ENCODE results near the gene ALK. TPM values are rescaled to one million over a fixed set of nuclear protein-coding genes. Genes with fewer than 3 reads are reported as not detected.

The ALK gene
- total RNA-seq, 4 donors from 2014 or later = 0.32 to 0.42 TPM; not detected in 2

- 70% methylated on average over 5 of the region's 5 CpGs for WGBS
- TF ChIP-seq POLR2A (IDR thresholded peaks at IDR 0.05) (no peak), CTCF (IDR thresholded peaks at IDR 0.05) (no peak), POLR2AphosphoS5 (IDR thresholded peaks at IDR 0.05) (no peak), EP300 (IDR thresholded peaks at IDR 0.05) (no peak)
These were observed 203.2 kb downstream of the ALK start for GRCh38 chr2:29718076-29718686.

GRCh38 chr2:29715655-29716054, 205.7 kb downstream of the ALK start:
- DNase-seq (ENCODE audit: low spot score in 2 of 2) = no peak
- H3K4me1 ChIP-seq = no peaks in the 10 kb centered on the region
- H3K36me3 ChIP-seq = no peaks in the 10 kb centered on the region
- WGBS = 53% methylated on average over 3 of the region's 3 CpGs
- H3K27ac ChIP-seq = no peak overlapping the region
- TF ChIP-seq POLR2AphosphoS5 (IDR thresholded peaks at IDR 0.05) (no peak), CTCF (IDR thresholded peaks at IDR 0.05) (no peak), POLR2A (IDR thresholded peaks at IDR 0.05) (no peak), EP300 (IDR thresholded peaks at IDR 0.05) (no peak)
- H3K9me3 ChIP-seq = no peaks in the 10 kb centered on the region
- H3K27me3 ChIP-seq = peaks cover 3% of the 10 kb centered on the region
- H3K4me3 ChIP-seq = no peak overlapping the region

More at GRCh38 chr2:29718076-29718686, 203.2 kb downstream of the ALK start:
- Histone ChIP-seq H3K27ac (no peak overlapping the region), H3K9me3 (no peaks in the 10 kb centered on the region), H3K4me1 (no peaks in the 10 kb centered on the region), H3K4me3 (no peak overlapping the region), H3K36me3 (no peaks in the 10 kb centered on the region), H3K27me3 (no peaks in the 10 kb centered on the region)
- DNase-seq (ENCODE audit: low spot score in 2 of 2) = no peak

- H3K4me3 ChIP-seq = no peak overlapping the region
These were observed 207.1 kb downstream of the ALK start for GRCh38 chr2:29714333-29714732.

GRCh38 chr2:29706171-29706720, 215.1 kb downstream of the ALK start:
- H3K4me3 ChIP-seq = no peak overlapping the region
- no peak for TF ChIP-seq EP300 (IDR thresholded peaks at IDR 0.05)
- no peak for TF ChIP-seq CTCF (IDR thresholded peaks at IDR 0.05)
- no peak for TF ChIP-seq POLR2A (IDR thresholded peaks at IDR 0.05)
- TF ChIP-seq POLR2AphosphoS5 (IDR thresholded peaks at IDR 0.05) = no peak

More at GRCh38 chr2:29714333-29714732, 207.1 kb downstream of the ALK start:
- Histone ChIP-seq H3K4me1 (no peaks in the 10 kb centered on the region), H3K36me3 (no peaks in the 10 kb centered on the region), H3K27ac (no peak overlapping the region), H3K27me3 (peaks cover 3% of the 10 kb centered on the region), H3K9me3 (no peaks in the 10 kb centered on the region)
- 69% methylated on average over 4 of the region's 4 CpGs for WGBS
- TF ChIP-seq CTCF (IDR thresholded peaks at IDR 0.05) (no peak), POLR2A (IDR thresholded peaks at IDR 0.05) (no peak), EP300 (IDR thresholded peaks at IDR 0.05) (no peak), POLR2AphosphoS5 (IDR thresholded peaks at IDR 0.05) (no peak)
- DNase-seq (ENCODE audit: low spot score in 2 of 2) = no peak

GRCh38 chr2:29705616-29706015, 215.8 kb downstream of the ALK start:
- H3K4me1 ChIP-seq = no peaks in the 10 kb centered on the region
- TF ChIP-seq POLR2A (IDR thresholded peaks at IDR 0.05) = no peak
- TF ChIP-seq EP300 (IDR thresholded peaks at IDR 0.05) = no peak
- no peak for TF ChIP-seq POLR2AphosphoS5 (IDR thresholded peaks at IDR 0.05)
- no peak for TF ChIP-seq CTCF (IDR thresholded peaks at IDR 0.05)
- DNase-seq (ENCODE audit: low spot score in 2 of 2) = no peak
- H3K27me3 ChIP-seq = no peaks in the 10 kb centered on the region
- no peak overlapping the region for H3K27ac ChIP-seq
- no peaks in the 10 kb centered on the region for H3K36me3 ChIP-seq
- 90% methylated on average over 4 of the region's 4 CpGs for WGBS
- H3K9me3 ChIP-seq = no peaks in the 10 kb centered on the region
- no peak overlapping the region for H3K4me3 ChIP-seq

More at GRCh38 chr2:29706171-29706720, 215.1 kb downstream of the ALK start:
- WGBS = 64% methylated on average over 4 of the region's 4 CpGs
- no peaks in the 10 kb centered on the region for H3K36me3 ChIP-seq
- DNase-seq (ENCODE audit: low spot score in 2 of 2) = no peak
- H3K27ac ChIP-seq = no peak overlapping the region
- H3K4me1 ChIP-seq = no peaks in the 10 kb centered on the region
- no peaks in the 10 kb centered on the region for H3K9me3 ChIP-seq
- H3K27me3 ChIP-seq = no peaks in the 10 kb centered on the region
